ENCODE measurements around the gene CYP2W1.

The CYP2W1 gene

GRCh38 chr7:979886-980571 is 3.0 kb upstream of the CYP2W1 start:
- ATAC-seq (no peak), DNase-seq (no peak)
- Mint-ChIP-seq H3K4me3 (no peak overlapping the region), H3K27ac (no peak overlapping the region), H3K4me1 (no peaks in the 10 kb centered on the region), H3K27me3 (peaks cover under 1% of the 10 kb centered on the region), H3K9me3 (no peaks in the 10 kb centered on the region)

- no peak overlapping the region for H3K27ac Mint-ChIP-seq
- no peak for DNase-seq
- peaks cover 20% of the 10 kb centered on the region for H3K27me3 Mint-ChIP-seq
- no peaks in the 10 kb centered on the region for H3K9me3 Mint-ChIP-seq
- peaks cover 14% of the 10 kb centered on the region for H3K4me1 Mint-ChIP-seq
- ATAC-seq: no peak
- no peak overlapping the region for H3K4me3 Mint-ChIP-seq
These were observed 1.0 kb upstream of the CYP2W1 start for GRCh38 chr7:981793-982510.

- ATAC-seq: no peak
These were observed 424 bp upstream of the CYP2W1 start for GRCh38 chr7:982511-983003.

GRCh38 chr7:983616-984071 is 663 bp downstream of the CYP2W1 start:
- H3K9me3 Mint-ChIP-seq: no peaks in the 10 kb centered on the region
- H3K27me3 Mint-ChIP-seq: peaks cover 32% of the 10 kb centered on the region
- no peak overlapping the region for H3K27ac Mint-ChIP-seq
- ATAC-seq: no peak
- peaks cover 14% of the 10 kb centered on the region for H3K4me1 Mint-ChIP-seq
- no peak overlapping the region for H3K4me3 Mint-ChIP-seq
- no peak for DNase-seq

More at GRCh38 chr7:982511-983003, 424 bp upstream of the CYP2W1 start:
- Mint-ChIP-seq H3K27me3 (peaks cover 24% of the 10 kb centered on the region), H3K4me1 (peaks cover 14% of the 10 kb centered on the region), H3K27ac (no peak overlapping the region), H3K4me3 (no peak overlapping the region), H3K9me3 (no peaks in the 10 kb centered on the region)
- no peak for DNase-seq

- H3K27me3 Mint-ChIP-seq: peaks cover 32% of the 10 kb centered on the region
- peaks cover 14% of the 10 kb centered on the region for H3K4me1 Mint-ChIP-seq
- no peak for DNase-seq
- no peak for ATAC-seq
- H3K9me3 Mint-ChIP-seq: no peaks in the 10 kb centered on the region
- no peak overlapping the region for H3K27ac Mint-ChIP-seq
- no peak overlapping the region for H3K4me3 Mint-ChIP-seq
These were observed 1.6 kb downstream of the CYP2W1 start for GRCh38 chr7:984361-985126.

GRCh38 chr7:985127-985416 is 2.1 kb downstream of the CYP2W1 start:
- no peaks in the 10 kb centered on the region for H3K9me3 Mint-ChIP-seq
- H3K27me3 Mint-ChIP-seq: peaks cover 32% of the 10 kb centered on the region
- peaks cover 14% of the 10 kb centered on the region for H3K4me1 Mint-ChIP-seq
- ATAC-seq (no peak), DNase-seq (no peak)
- no peak overlapping the region for H3K27ac Mint-ChIP-seq
- no peak overlapping the region for H3K4me3 Mint-ChIP-seq

GRCh38 chr7:985915-986741 is 3.1 kb downstream of the CYP2W1 start:
- Mint-ChIP-seq H3K27me3 (peaks cover 32% of the 10 kb centered on the region), H3K4me1 (peaks cover 14% of the 10 kb centered on the region), H3K27ac (no peak overlapping the region), H3K4me3 (no peak overlapping the region), H3K9me3 (no peaks in the 10 kb centered on the region)
- no peak for ATAC-seq
- DNase-seq: no peak

- Mint-ChIP-seq H3K4me3 (no peak overlapping the region), H3K27ac (no peak overlapping the region), H3K27me3 (peaks cover 32% of the 10 kb centered on the region), H3K4me1 (peaks cover 14% of the 10 kb centered on the region), H3K9me3 (no peaks in the 10 kb centered on the region)
- peak; percentile 8 for ATAC-seq
- no peak for DNase-seq
These were observed 4.1 kb downstream of the CYP2W1 start for GRCh38 chr7:986766-987751.

- ATAC-seq (no peak), DNase-seq (no peak)
- H3K27ac Mint-ChIP-seq: no peak overlapping the region
- no peaks in the 10 kb centered on the region for H3K9me3 Mint-ChIP-seq
- peaks cover 32% of the 10 kb centered on the region for H3K27me3 Mint-ChIP-seq
- peaks cover 17% of the 10 kb centered on the region for H3K4me1 Mint-ChIP-seq
- H3K4me3 Mint-ChIP-seq: no peak overlapping the region
These were observed 4.9 kb downstream of the CYP2W1 start for GRCh38 chr7:987909-988308.

GRCh38 chr7:988426-988911 is 5.5 kb downstream of the CYP2W1 start:
- peaks cover 22% of the 10 kb centered on the region for H3K4me1 Mint-ChIP-seq
- H3K9me3 Mint-ChIP-seq: no peaks in the 10 kb centered on the region
- ATAC-seq (no peak), DNase-seq (no peak)
- H3K27me3 Mint-ChIP-seq: peaks cover 32% of the 10 kb centered on the region
- H3K4me3 Mint-ChIP-seq: no peak overlapping the region
- no peak overlapping the region for H3K27ac Mint-ChIP-seq

- peaks cover 32% of the 10 kb centered on the region for H3K27me3 Mint-ChIP-seq
- no peak overlapping the region for H3K4me3 Mint-ChIP-seq
- ATAC-seq (no peak), DNase-seq (no peak)
- H3K4me1 Mint-ChIP-seq: peaks cover 22% of the 10 kb centered on the region
- no peaks in the 10 kb centered on the region for H3K9me3 Mint-ChIP-seq
- peak overlapping the region in 1 of 2 donors; percentile 93 for H3K27ac Mint-ChIP-seq
These were observed 6.1 kb downstream of the CYP2W1 start for GRCh38 chr7:988963-989529.

GRCh38 chr7:990352-990932 is 7.5 kb downstream of the CYP2W1 start:
- H3K4me1 Mint-ChIP-seq: peaks cover 20% of the 10 kb centered on the region

GRCh38 chr7:990933-991728 is 8.2 kb downstream of the CYP2W1 start:
- Mint-ChIP-seq H3K27ac (peak overlapping the region in 1 of 2 donors; percentile 19), H3K9me3 (no peaks in the 10 kb centered on the region), H3K4me1 (peaks cover 15% of the 10 kb centered on the region), H3K27me3 (peaks cover 20% of the 10 kb centered on the region), H3K4me3 (no peak overlapping the region)
- ATAC-seq (no peak), DNase-seq (no peak)

More at GRCh38 chr7:990352-990932, 7.5 kb downstream of the CYP2W1 start:
- Mint-ChIP-seq H3K27me3 (peaks cover 27% of the 10 kb centered on the region), H3K4me3 (no peak overlapping the region), H3K27ac (no peak overlapping the region), H3K9me3 (no peaks in the 10 kb centered on the region)
- DNase-seq (no peak), ATAC-seq (no peak)
